Panc1 (cell line): ENCODE results near the gene DDX27.

Source experiments
- TF ChIP-seq, protein P1 (sequence below): fragments of 450-650 bp; IDR thresholded peaks from 2 replicates; pipeline ENCODE4 v1.5.1; 2017; ENCODE audit warnings: mild to moderate bottlenecking
- TF ChIP-seq, protein P2 (sequence below), 2 experiments: IDR thresholded peaks; 2 replicates each; pipeline ENCODE4 v1.6.1; 2011 to 2012; ENCODE audit warnings: low read depth in 2 of 2, control low read depth in 1 of 2, low read length in 1 of 2, mild to moderate bottlenecking in 1 of 2, moderate library complexity in 1 of 2; ENCODE audit not compliant: insufficient read depth in 1 of 2

DNA sequence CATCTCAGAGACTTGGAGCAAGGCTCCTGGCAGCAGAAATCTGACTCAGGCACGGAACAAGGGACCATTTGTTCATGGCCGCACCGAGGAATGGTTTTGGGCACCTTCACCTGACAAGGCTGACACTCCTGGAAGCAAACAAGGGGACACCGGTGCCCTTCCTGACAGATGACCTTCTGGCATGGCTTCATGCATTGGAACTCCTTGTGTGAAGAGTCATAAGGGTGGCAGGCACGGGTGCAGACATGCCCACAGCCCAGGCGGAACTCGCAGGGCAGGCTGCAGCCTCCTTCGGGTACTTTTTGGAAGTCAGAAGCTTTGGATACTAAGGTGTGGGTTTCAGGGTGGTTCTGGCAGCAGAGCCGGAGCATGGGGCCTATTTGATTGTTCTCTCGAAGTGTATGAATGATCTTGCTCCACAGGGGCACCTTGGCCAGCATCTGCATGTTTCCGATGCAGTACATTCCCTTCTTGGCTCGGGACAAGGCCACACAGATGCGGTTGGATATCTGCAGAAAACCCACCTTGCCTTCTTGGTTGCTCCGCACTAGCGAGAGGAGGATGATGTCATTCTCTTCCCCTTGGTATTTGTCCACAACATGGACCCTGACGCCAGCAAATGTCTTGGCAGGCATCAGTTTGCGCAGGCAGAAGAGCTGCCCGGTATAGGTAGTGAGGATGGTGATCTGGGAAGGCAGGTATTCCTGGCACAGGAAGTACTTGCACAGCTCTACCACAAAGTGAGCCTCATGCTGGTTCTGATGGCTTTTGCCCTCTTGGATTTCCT, 29.9 kb downstream of the DDX27 start:
- TF ChIP-seq, protein P1, sequence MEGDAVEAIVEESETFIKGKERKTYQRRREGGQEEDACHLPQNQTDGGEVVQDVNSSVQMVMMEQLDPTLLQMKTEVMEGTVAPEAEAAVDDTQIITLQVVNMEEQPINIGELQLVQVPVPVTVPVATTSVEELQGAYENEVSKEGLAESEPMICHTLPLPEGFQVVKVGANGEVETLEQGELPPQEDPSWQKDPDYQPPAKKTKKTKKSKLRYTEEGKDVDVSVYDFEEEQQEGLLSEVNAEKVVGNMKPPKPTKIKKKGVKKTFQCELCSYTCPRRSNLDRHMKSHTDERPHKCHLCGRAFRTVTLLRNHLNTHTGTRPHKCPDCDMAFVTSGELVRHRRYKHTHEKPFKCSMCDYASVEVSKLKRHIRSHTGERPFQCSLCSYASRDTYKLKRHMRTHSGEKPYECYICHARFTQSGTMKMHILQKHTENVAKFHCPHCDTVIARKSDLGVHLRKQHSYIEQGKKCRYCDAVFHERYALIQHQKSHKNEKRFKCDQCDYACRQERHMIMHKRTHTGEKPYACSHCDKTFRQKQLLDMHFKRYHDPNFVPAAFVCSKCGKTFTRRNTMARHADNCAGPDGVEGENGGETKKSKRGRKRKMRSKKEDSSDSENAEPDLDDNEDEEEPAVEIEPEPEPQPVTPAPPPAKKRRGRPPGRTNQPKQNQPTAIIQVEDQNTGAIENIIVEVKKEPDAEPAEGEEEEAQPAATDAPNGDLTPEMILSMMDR: no peak
- TF ChIP-seq, protein P2, sequence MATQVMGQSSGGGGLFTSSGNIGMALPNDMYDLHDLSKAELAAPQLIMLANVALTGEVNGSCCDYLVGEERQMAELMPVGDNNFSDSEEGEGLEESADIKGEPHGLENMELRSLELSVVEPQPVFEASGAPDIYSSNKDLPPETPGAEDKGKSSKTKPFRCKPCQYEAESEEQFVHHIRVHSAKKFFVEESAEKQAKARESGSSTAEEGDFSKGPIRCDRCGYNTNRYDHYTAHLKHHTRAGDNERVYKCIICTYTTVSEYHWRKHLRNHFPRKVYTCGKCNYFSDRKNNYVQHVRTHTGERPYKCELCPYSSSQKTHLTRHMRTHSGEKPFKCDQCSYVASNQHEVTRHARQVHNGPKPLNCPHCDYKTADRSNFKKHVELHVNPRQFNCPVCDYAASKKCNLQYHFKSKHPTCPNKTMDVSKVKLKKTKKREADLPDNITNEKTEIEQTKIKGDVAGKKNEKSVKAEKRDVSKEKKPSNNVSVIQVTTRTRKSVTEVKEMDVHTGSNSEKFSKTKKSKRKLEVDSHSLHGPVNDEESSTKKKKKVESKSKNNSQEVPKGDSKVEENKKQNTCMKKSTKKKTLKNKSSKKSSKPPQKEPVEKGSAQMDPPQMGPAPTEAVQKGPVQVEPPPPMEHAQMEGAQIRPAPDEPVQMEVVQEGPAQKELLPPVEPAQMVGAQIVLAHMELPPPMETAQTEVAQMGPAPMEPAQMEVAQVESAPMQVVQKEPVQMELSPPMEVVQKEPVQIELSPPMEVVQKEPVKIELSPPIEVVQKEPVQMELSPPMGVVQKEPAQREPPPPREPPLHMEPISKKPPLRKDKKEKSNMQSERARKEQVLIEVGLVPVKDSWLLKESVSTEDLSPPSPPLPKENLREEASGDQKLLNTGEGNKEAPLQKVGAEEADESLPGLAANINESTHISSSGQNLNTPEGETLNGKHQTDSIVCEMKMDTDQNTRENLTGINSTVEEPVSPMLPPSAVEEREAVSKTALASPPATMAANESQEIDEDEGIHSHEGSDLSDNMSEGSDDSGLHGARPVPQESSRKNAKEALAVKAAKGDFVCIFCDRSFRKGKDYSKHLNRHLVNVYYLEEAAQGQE (IDR thresholded peaks at IDR 0.05; ENCODE audit: insufficient read depth in 1 of 2, low read depth in 2 of 2, low read length in 1 of 2): no peak
